Smooth muscle cell (in vitro differentiated cells): ENCODE data around the gene DISP3. TPM values are rescaled to one million over a fixed set of nuclear protein-coding genes. Genes with fewer than 3 reads are reported as not detected.

Experiments used
- DNase-seq: peaks from one replicate; lab custom pipeline; 2025; ENCODE audit not compliant: unreplicated experiment; lab: John Stamatoyannopoulos, UW
- H2AFZ ChIP-seq: fragments of 200-600 bp; sonication (generic); 2 replicates; pipeline ENCODE4 v1.6.0; 2016; ENCODE audit warnings: antibody characterized with exemption, low read depth, mild to moderate bottlenecking
- H3F3A ChIP-seq: fragments of 200-600 bp; sonication (generic); 2 replicates; pipeline ENCODE4 v1.6.0; 2017; ENCODE audit warnings: antibody characterized with exemption, low read depth
- H3K27ac ChIP-seq: fragments of 200-600 bp; sonication (generic); 2 replicates; pipeline ENCODE4 v1.5.1; 2016; ENCODE audit warnings: low read depth, mild to moderate bottlenecking
- H3K27me3 ChIP-seq: fragments of 200-600 bp; sonication (generic); 2 replicates; pipeline ENCODE4 v1.6.1; 2016; ENCODE audit warnings: low read depth, mild to moderate bottlenecking
- H3K36me3 ChIP-seq: fragments of 200-600 bp; sonication (generic); 2 replicates; pipeline ENCODE4 v1.5.1; 2016; ENCODE audit warnings: low read depth
- H3K4me1 ChIP-seq: fragments of 200-600 bp; sonication (generic); 2 replicates; pipeline ENCODE4 v1.5.1; 2016; ENCODE audit warnings: low read depth
- H3K4me2 ChIP-seq: fragments of 200-600 bp; sonication (generic); 2 replicates; pipeline ENCODE4 v1.6.0; 2016; ENCODE audit warnings: mild to moderate bottlenecking
- H3K4me3 ChIP-seq: fragments of 200-600 bp; sonication (generic); 2 replicates; pipeline ENCODE4 v1.5.1; 2016; ENCODE audit warnings: mild to moderate bottlenecking
- H3K79me2 ChIP-seq: fragments of 200-600 bp; sonication (generic); 2 replicates; pipeline ENCODE4 v1.6.0; 2016; ENCODE audit warnings: low read depth, mild to moderate bottlenecking
- H3K9ac ChIP-seq: fragments of 200-600 bp; sonication (generic); 2 replicates; pipeline ENCODE4 v1.6.0; 2016; ENCODE audit warnings: low read depth
- H3K9me3 ChIP-seq: fragments of 200-600 bp; sonication (generic); replicated peaks from 2 replicates; pipeline ENCODE4 v1.5.1; 2016; ENCODE audit warnings: low read depth
- H4K20me1 ChIP-seq: fragments of 200-600 bp; sonication (generic); 2 replicates; pipeline ENCODE4 v1.6.0; 2016; ENCODE audit warnings: low read depth
- CTCF ChIP-seq: fragments of 200-600 bp; sonication (generic); IDR thresholded peaks from 2 replicates; pipeline ENCODE4 v1.5.1; 2017; ENCODE audit warnings: borderline replicate concordance, mild to moderate bottlenecking, antibody characterized with exemption; ENCODE audit not compliant: insufficient read depth, poor library complexity, severe bottlenecking
- WGBS: methylation state at CpG from one replicate; pipeline ENCODE4 v1.1.7; 2016; ENCODE audit warnings: low lambda C conversion rate; 5-methylcytosine and 5-hydroxymethylcytosine counted together
- polyA plus RNA-seq: library from polyadenylated mRNA; unstranded; fragments of >200 nt; fragmentation: Nextera tagmentation; extraction: Ambion mirVana; gene quantifications from 2 replicates; pipeline ENCODE4 v1.2.1, GENCODE V29; 2016
- total RNA-seq: library from RNA; depleted of rRNA; stranded (reverse); fragments of >200 nt; gene quantifications from 2 replicates; pipeline ENCODE4 v1.2.3, GENCODE V29; 2014

Gene DISP3
- total and polyA plus RNA-seq, 2 experiments from 2014 or later: 0.17 TPM; not detected in 1

DNA sequence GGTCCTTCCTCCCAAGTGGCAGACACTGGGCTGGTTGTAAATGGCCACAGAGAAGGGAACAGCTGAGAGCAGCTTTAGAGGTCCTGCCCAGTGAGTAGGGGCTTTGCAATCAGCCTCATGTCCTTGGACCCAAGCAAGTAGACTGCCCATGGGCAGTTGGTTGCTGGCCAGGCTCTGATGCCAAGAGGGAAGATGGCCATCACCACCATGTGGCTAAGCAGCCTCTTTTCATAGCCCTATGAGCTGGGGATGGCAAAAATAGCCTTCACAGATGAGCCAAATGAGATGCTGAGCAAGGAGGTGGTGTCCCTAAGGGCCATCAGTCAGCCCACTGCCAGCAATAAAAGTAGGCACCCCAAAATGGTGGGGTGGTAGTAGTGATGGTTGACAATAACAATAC lies 3.2 kb downstream of the DISP3 start:
- H3K9me3 ChIP-seq: no peaks in the 10 kb centered on the region
- no peaks in the 10 kb centered on the region for H4K20me1 ChIP-seq
- no peak overlapping the region for H3K4me3 ChIP-seq
- no peaks in the 10 kb centered on the region for H3K79me2 ChIP-seq
- no peak for TF ChIP-seq CTCF
- H3K4me2 ChIP-seq: no peak overlapping the region
- no peaks in the 10 kb centered on the region for H3K36me3 ChIP-seq
- no peak for DNase-seq
- H2AFZ ChIP-seq: no peak overlapping the region
- peaks cover 46% of the 10 kb centered on the region for H3K27me3 ChIP-seq
- no peak overlapping the region for H3K27ac ChIP-seq
- peaks cover 12% of the 10 kb centered on the region for H3K4me1 ChIP-seq
- no peak overlapping the region for H3K9ac ChIP-seq
- H3F3A ChIP-seq: no peaks in the 10 kb centered on the region

DNA sequence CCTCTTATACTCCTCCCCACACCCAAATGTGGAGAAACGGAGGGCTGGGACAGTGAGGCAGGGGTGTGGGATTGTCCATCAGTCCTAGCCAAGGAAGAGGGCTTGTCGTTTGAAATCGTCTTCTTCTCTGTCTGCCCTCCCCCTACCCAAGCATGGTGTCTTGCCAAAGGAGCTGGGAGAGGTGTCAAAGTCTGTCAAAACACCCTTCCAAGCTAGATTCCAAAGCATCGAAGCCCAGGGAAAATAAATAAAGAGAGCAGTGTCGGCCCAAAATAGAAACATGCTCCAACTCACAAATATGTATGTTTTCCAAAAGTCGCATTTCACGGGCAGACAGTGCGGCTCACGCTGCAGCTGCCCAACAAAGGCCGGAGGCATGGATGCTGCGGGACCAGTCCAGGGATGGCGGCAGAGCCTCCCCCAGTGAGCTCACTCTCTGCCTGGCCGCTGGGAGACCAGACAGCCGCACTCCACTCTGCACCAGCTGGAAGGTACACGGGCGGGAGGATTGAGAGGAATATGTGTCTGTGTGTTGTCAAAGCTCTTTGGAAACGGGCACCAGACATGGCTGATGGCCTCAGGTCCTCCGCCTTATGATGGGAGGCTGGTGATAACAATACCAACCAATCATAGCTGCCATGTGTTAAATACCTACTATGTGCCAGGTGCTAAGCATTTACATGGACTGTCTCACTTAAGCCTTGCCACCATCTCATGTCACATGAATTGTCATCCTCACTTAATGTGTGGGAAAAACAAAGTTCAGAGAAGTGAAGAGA lies 3.9 kb downstream of the DISP3 start:
- no peak for TF ChIP-seq CTCF
- no peaks in the 10 kb centered on the region for H4K20me1 ChIP-seq
- H3K79me2 ChIP-seq: no peaks in the 10 kb centered on the region
- H3K36me3 ChIP-seq: no peaks in the 10 kb centered on the region
- WGBS: 89% methylated on average over 18 of the region's 18 CpGs
- peaks cover 39% of the 10 kb centered on the region for H3K27me3 ChIP-seq
- DNase-seq: no peak
- H2AFZ ChIP-seq: no peak overlapping the region
- H3K4me2 ChIP-seq: no peak overlapping the region
- H3K9me3 ChIP-seq: no peaks in the 10 kb centered on the region
- no peaks in the 10 kb centered on the region for H3F3A ChIP-seq
- peaks cover 17% of the 10 kb centered on the region for H3K4me1 ChIP-seq
- no peak overlapping the region for H3K27ac ChIP-seq
- no peak overlapping the region for H3K4me3 ChIP-seq
- no peak overlapping the region for H3K9ac ChIP-seq

DNA sequence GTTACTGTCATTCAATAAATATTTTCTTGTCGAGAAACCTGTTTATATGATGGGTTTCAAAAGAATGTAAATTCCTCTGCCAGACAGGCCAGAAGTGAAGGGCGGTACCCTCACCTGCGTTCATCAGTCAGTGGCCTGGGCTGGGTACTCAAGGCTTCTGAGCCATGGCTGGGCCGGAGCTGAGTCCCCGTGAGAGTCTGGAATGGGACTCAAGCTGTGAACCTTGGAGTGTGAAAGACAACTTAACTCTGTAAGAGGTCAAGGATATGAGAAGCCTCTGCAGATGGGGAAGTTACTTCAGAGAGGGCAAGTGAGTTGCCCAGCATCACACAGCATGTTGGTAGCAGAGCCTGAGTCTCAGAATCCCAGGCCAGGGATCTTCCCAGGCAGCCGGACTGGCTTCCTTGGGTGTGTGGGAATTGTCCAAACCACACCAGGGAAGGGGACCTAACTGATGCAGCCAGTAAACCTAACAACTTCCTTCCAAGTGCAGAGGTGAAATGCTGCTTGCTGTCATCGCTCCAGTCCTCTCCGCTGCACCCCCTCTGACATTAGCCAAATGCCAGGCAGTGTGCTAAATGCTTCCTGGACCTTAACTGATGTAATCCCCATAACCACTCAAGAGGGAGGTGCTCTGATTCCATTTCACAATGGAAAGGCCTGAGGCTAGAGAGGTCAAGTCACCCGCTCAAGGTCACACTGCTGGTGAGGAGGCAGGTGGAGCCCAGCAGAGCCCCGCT lies 4.8 kb downstream of the DISP3 start:
- H3K9me3 ChIP-seq: no peaks in the 10 kb centered on the region
- H2AFZ ChIP-seq: no peak overlapping the region
- no peaks in the 10 kb centered on the region for H3K79me2 ChIP-seq
- no peak for TF ChIP-seq CTCF
- H4K20me1 ChIP-seq: no peaks in the 10 kb centered on the region
- H3K4me1 ChIP-seq: peaks cover 17% of the 10 kb centered on the region
- H3K9ac ChIP-seq: no peak overlapping the region
- no peak overlapping the region for H3K27ac ChIP-seq
- 82% methylated on average over 10 of the region's 10 CpGs for WGBS
- H3K27me3 ChIP-seq: peaks cover 32% of the 10 kb centered on the region
- H3K4me3 ChIP-seq: no peak overlapping the region
- H3K4me2 ChIP-seq: no peak overlapping the region
- no peaks in the 10 kb centered on the region for H3K36me3 ChIP-seq
- H3F3A ChIP-seq: no peaks in the 10 kb centered on the region
- DNase-seq: no peak
